ENCODE data around the gene PCDHB4.

DNA sequence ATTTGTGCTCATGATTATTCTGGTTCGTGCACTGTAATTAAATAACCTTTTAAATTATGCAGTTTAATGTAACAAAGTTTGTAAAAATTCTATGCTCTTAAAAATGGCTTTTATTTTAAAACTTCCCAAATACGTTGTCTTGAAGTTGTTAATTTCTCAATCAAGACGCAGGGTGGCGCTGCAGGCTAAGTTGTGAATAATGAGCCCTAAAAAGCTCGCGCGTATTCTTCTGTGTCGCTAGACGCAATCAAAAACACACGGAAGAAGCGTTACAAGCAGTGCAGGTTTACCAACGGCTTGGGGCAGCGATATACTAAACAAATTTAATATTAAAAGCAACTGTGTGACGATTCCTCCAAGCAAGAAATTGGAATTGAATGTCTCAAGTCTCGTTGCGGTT, at the start of gene PCDHB4:
- TF ChIP-seq TARDBP (IDR thresholded peaks at IDR 0.05): no peak
- no peak for TF ChIP-seq ARNT (IDR thresholded peaks at IDR 0.05)
- TF ChIP-seq BHLHE40 (IDR thresholded peaks at IDR 0.05; ENCODE audit: borderline replicate concordance): no peak
- TF ChIP-seq FOXM1 (IDR thresholded peaks at IDR 0.05; ENCODE audit: borderline replicate concordance): no peak
- TF ChIP-seq SP1 (IDR thresholded peaks at IDR 0.05): no peak
- TF ChIP-seq CTBP1 (IDR thresholded peaks at IDR 0.05; ENCODE audit: borderline replicate concordance): no peak
- TF ChIP-seq FOXK2 (IDR thresholded peaks at IDR 0.05): no peak

All from HEK293T (cell line).